Nephron (organoid): ENCODE data around the gene KIAA0319L.

ENCODE experiments used
- H3K27ac Mint-ChIP-seq, 3 experiments: 2 replicates each; pipeline ENCODE4 v1.8.0; 2020; ENCODE audit warnings: mixed read lengths in 3 of 3, mild to moderate bottlenecking in 2 of 3, moderate library complexity in 1 of 3
- H3K27me3 Mint-ChIP-seq: 2 replicates; pipeline ENCODE4 v1.8.0; 2021; ENCODE audit warnings: low read depth, mild to moderate bottlenecking, moderate library complexity, mixed read lengths
- H3K36me3 Mint-ChIP-seq: 2 replicates; pipeline ENCODE4 v1.8.0; 2020; ENCODE audit warnings: low read depth, mixed read lengths
- H3K4me1 Mint-ChIP-seq: 2 replicates; pipeline ENCODE4 v1.8.0; 2020; ENCODE audit warnings: mixed read lengths
- H3K4me3 Mint-ChIP-seq, 3 experiments: 2 replicates each; pipeline ENCODE4 v1.8.0; 2020; ENCODE audit warnings: mild to moderate bottlenecking in 3 of 3, mixed read lengths in 3 of 3, moderate library complexity in 2 of 3
- H3K9me3 Mint-ChIP-seq: 2 replicates; pipeline ENCODE4 v1.8.0; 2020; ENCODE audit warnings: mixed read lengths
- CTCF ChIP-seq, 3 experiments: fragments of 200-600 bp; sonication (generic); IDR thresholded peaks; one replicate each; pipeline ENCODE4 v1.5.0; 2021; ENCODE audit warnings: antibody characterized with exemption in 3 of 3; ENCODE audit not compliant: unreplicated experiment in 3 of 3

Gene KIAA0319L

GRCh38 chr1:35561297-35561971, 4.2 kb upstream of the KIAA0319L start:
- peak overlapping the region; percentile 10 to 62 (median 54) for H3K4me3 Mint-ChIP-seq
- H3K27me3 Mint-ChIP-seq: no peaks in the 10 kb centered on the region
- peaks cover 17% of the 10 kb centered on the region for H3K36me3 Mint-ChIP-seq
- no peaks in the 10 kb centered on the region for H3K9me3 Mint-ChIP-seq
- H3K4me1 Mint-ChIP-seq: peaks cover 21% of the 10 kb centered on the region
- TF ChIP-seq CTCF (IDR thresholded peaks at IDR 0.05; ENCODE audit: unreplicated experiment in 3 of 3): no peak
- H3K27ac Mint-ChIP-seq: peak overlapping the region in 2 of 3 experiments; percentile 11 to 12

GRCh38 chr1:35560256-35561225, 3.3 kb upstream of the KIAA0319L start:
- TF ChIP-seq CTCF (IDR thresholded peaks at IDR 0.05; ENCODE audit: unreplicated experiment in 3 of 3): no peak
- peaks cover 28% of the 10 kb centered on the region for H3K4me1 Mint-ChIP-seq
- H3K9me3 Mint-ChIP-seq: no peaks in the 10 kb centered on the region
- peaks cover 17% of the 10 kb centered on the region for H3K36me3 Mint-ChIP-seq
- H3K27ac Mint-ChIP-seq: no peak overlapping the region
- no peaks in the 10 kb centered on the region for H3K27me3 Mint-ChIP-seq
- H3K4me3 Mint-ChIP-seq: peak overlapping the region; percentile 73 to 100 (median 99)

GRCh38 chr1:35559317-35559944, 2.2 kb upstream of the KIAA0319L start:
- Mint-ChIP-seq H3K27me3 (no peaks in the 10 kb centered on the region), H3K4me1 (peaks cover 39% of the 10 kb centered on the region), H3K36me3 (peaks cover 16% of the 10 kb centered on the region), H3K4me3 (peak overlapping the region; percentile 73 to 100 (median 99)), H3K27ac (peak overlapping the region in 1 of 3 experiments; percentile 95), H3K9me3 (no peaks in the 10 kb centered on the region)
- TF ChIP-seq CTCF (IDR thresholded peaks at IDR 0.05; ENCODE audit: unreplicated experiment in 3 of 3): no peak

- no peaks in the 10 kb centered on the region for H3K9me3 Mint-ChIP-seq
- no peak for TF ChIP-seq CTCF (IDR thresholded peaks at IDR 0.05; ENCODE audit: unreplicated experiment in 3 of 3)
- peaks cover 12% of the 10 kb centered on the region for H3K36me3 Mint-ChIP-seq
- peak overlapping the region; percentile 92 to 99 (median 95) for H3K27ac Mint-ChIP-seq
- H3K27me3 Mint-ChIP-seq: no peaks in the 10 kb centered on the region
- peak overlapping the region; percentile 98 to 100 (median 99) for H3K4me3 Mint-ChIP-seq
- peaks cover 43% of the 10 kb centered on the region for H3K4me1 Mint-ChIP-seq
These were observed 1.4 kb upstream of the KIAA0319L start for GRCh38 chr1:35558374-35559316.
